ENCODE data around the gene PLPPR5. TPM values are rescaled to one million over a fixed set of nuclear protein-coding genes. Genes with fewer than 3 reads are reported as not detected.

The PLPPR5 gene
- total RNA-seq, 1 donor from 2014 or later, result 2.0 TPM

GRCh38 chr1:98963064-98963758, 41.5 kb downstream of the PLPPR5 start:
- no peaks in the 10 kb centered on the region for H3K27me3 Mint-ChIP-seq (ENCODE audit: unreplicated experiment)
- H3K36me3 Mint-ChIP-seq (ENCODE audit: unreplicated experiment), result no peaks in the 10 kb centered on the region
- no peaks in the 10 kb centered on the region for H3K9me3 Mint-ChIP-seq (ENCODE audit: unreplicated experiment)
- no peaks in the 10 kb centered on the region for H3K4me1 Mint-ChIP-seq (ENCODE audit: low read depth, unreplicated experiment)
- no peak overlapping the region for H3K4me3 Mint-ChIP-seq (ENCODE audit: unreplicated experiment)
- no peak for DNase-seq
- no peak overlapping the region for H3K27ac Mint-ChIP-seq (ENCODE audit: unreplicated experiment)
- no peak for TF ChIP-seq CTCF (IDR thresholded peaks at IDR 0.05; ENCODE audit: partially characterized antibody, unreplicated experiment)

- H3K27ac Mint-ChIP-seq (ENCODE audit: unreplicated experiment), result no peak overlapping the region
- no peaks in the 10 kb centered on the region for H3K36me3 Mint-ChIP-seq (ENCODE audit: unreplicated experiment)
- H3K4me3 Mint-ChIP-seq (ENCODE audit: unreplicated experiment), result no peak overlapping the region
- H3K27me3 Mint-ChIP-seq (ENCODE audit: unreplicated experiment), result no peaks in the 10 kb centered on the region
- H3K4me1 Mint-ChIP-seq (ENCODE audit: low read depth, unreplicated experiment), result no peaks in the 10 kb centered on the region
- no peaks in the 10 kb centered on the region for H3K9me3 Mint-ChIP-seq (ENCODE audit: unreplicated experiment)
- TF ChIP-seq CTCF (IDR thresholded peaks at IDR 0.05; ENCODE audit: partially characterized antibody, unreplicated experiment), result no peak
- no peak for DNase-seq
Observed at GRCh38 chr1:98962156-98962555, 42.5 kb downstream of the PLPPR5 start.

- DNase-seq, result no peak
- Mint-ChIP-seq H3K27ac (ENCODE audit: unreplicated experiment) (no peak overlapping the region), H3K4me3 (ENCODE audit: unreplicated experiment) (no peak overlapping the region), H3K27me3 (ENCODE audit: unreplicated experiment) (no peaks in the 10 kb centered on the region), H3K4me1 (ENCODE audit: low read depth, unreplicated experiment) (no peaks in the 10 kb centered on the region), H3K36me3 (ENCODE audit: unreplicated experiment) (no peaks in the 10 kb centered on the region), H3K9me3 (ENCODE audit: unreplicated experiment) (no peaks in the 10 kb centered on the region)
- no peak for TF ChIP-seq CTCF (IDR thresholded peaks at IDR 0.05; ENCODE audit: partially characterized antibody, unreplicated experiment)
Observed at GRCh38 chr1:98949621-98950020, 55.0 kb downstream of the PLPPR5 start.

- H3K4me1 Mint-ChIP-seq (ENCODE audit: low read depth, unreplicated experiment), result no peaks in the 10 kb centered on the region
- no peaks in the 10 kb centered on the region for H3K27me3 Mint-ChIP-seq (ENCODE audit: unreplicated experiment)
- no peaks in the 10 kb centered on the region for H3K36me3 Mint-ChIP-seq (ENCODE audit: unreplicated experiment)
- no peak for TF ChIP-seq CTCF (IDR thresholded peaks at IDR 0.05; ENCODE audit: partially characterized antibody, unreplicated experiment)
- no peaks in the 10 kb centered on the region for H3K9me3 Mint-ChIP-seq (ENCODE audit: unreplicated experiment)
- H3K27ac Mint-ChIP-seq (ENCODE audit: unreplicated experiment), result no peak overlapping the region
- H3K4me3 Mint-ChIP-seq (ENCODE audit: unreplicated experiment), result no peak overlapping the region
- no peak for DNase-seq
Observed at GRCh38 chr1:98949166-98949565, 55.5 kb downstream of the PLPPR5 start.

GRCh38 chr1:98947071-98947470, 57.6 kb downstream of the PLPPR5 start:
- H3K9me3 Mint-ChIP-seq (ENCODE audit: unreplicated experiment), result no peaks in the 10 kb centered on the region
- no peak overlapping the region for H3K27ac Mint-ChIP-seq (ENCODE audit: unreplicated experiment)
- no peak for TF ChIP-seq CTCF (IDR thresholded peaks at IDR 0.05; ENCODE audit: partially characterized antibody, unreplicated experiment)
- DNase-seq, result no peak
- H3K4me1 Mint-ChIP-seq (ENCODE audit: low read depth, unreplicated experiment), result no peaks in the 10 kb centered on the region
- no peaks in the 10 kb centered on the region for H3K27me3 Mint-ChIP-seq (ENCODE audit: unreplicated experiment)
- H3K4me3 Mint-ChIP-seq (ENCODE audit: unreplicated experiment), result no peak overlapping the region
- no peaks in the 10 kb centered on the region for H3K36me3 Mint-ChIP-seq (ENCODE audit: unreplicated experiment)
